NCI-H187 (cell line): Measurements from ENCODE around the gene ATRAID.
A peak's percentile ranks its signal among the peaks of the same experiment; 100 is the strongest.
"Not testable (repeated sequence)": the region's sequence is repeated elsewhere in the genome, so short reads cannot be mapped to it uniquely, and the experiment has no call there.

ENCODE experiments used
- DNase-seq, 2 experiments: peaks; one replicate each; lab custom pipeline; 2025; lab: John Stamatoyannopoulos, UW

ATRAID gene, protein sequence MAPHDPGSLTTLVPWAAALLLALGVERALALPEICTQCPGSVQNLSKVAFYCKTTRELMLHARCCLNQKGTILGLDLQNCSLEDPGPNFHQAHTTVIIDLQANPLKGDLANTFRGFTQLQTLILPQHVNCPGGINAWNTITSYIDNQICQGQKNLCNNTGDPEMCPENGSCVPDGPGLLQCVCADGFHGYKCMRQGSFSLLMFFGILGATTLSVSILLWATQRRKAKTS

GRCh38 chr2:27211943-27212625 is at the start of gene ATRAID, which contains the start of gene SLC5A6:
Gene ATRAID (plus strand): TSS chr2:27212041. CDS start chr2:27212369, 328 bp downstream.
Gene SLC5A6 (minus strand): TSS chr2:27212268. CDS start chr2:27207650, 4,618 bp downstream.
- DNase-seq, result peak; percentile 89 to 98

DNA sequence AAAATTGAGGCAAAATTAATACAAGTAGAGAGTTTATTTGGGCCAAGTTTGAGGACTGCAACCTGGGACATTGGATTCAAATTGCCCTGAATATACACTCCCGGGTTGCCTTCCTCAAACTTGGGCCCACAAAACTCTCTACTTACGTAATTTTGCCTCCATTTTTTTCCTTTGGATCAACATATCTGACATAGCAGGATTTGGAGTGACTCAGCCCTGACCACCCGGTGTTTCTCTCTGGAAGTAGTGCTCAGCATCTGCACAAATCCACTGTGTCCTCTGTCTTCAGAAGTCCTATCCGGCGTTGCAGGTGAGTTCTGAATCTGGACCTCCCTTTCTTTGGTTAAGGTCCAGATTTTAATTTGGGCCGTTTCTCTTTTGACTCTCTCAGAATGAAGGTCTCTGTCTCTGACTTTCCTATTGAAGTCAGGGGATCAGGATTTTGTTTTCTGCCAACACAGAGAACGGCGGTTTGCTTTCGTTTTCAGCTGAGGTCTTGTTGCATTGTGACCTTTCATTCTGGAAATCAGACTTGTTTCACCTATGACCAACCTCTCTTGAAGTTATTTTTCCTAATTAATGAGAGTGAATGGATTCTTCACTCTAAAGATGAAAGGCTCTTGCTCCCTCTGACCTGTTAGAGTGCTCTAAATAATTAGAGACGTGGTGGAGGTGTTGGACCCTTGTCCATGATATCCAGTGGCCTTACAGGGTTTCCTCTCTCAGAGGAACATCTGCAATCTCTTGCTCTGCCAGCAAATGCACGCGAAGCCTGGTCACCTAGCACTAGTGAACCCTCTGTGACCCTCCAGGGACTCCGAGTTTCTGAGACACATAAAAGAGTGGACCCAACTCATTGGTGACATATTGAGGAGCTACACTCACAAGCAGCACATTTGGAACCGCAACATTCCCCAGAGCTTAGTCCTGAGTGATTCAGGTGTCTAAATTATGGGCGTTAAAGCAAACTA is 49.4 kb upstream of the ATRAID start:
- DNase-seq, result no peak

DNA sequence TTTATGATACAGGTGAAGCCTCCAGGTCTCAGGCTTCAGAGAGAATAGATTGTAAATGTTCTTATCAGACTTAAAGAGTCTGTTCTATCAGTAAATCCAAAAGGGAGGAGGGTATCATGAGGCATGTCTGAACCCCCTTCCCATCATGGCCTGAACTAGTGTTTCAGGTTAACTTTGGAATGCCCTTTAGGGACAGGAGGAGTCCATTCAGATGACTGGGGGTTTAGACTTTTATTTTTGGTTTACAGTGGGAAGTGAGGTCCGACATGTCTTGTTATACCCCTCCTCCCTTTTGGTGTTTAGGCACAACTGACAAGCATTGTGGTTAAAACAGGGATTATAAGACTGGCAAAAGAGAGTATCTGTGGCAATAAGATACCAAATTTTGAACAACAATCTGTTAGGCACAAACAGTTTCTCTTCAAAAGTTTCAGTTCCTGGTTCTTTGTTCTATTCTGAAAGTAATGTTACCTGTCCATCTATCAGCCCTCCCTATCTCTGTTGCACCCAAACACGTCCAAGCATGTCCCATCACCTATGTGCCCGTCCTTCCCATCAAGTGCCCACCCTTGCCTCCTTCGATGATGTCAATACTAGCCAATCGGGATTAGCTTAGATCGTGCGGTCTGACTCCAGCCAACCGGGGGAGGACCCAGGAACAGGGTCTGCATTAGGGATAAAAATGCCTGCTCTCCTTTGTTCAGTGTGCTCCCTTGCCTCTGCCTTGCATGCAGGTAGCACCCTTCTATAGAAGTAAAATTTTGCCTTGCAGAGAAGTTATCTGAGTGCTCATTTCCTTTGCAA is 46.7 kb upstream of the ATRAID start:
- no peak for DNase-seq

DNA sequence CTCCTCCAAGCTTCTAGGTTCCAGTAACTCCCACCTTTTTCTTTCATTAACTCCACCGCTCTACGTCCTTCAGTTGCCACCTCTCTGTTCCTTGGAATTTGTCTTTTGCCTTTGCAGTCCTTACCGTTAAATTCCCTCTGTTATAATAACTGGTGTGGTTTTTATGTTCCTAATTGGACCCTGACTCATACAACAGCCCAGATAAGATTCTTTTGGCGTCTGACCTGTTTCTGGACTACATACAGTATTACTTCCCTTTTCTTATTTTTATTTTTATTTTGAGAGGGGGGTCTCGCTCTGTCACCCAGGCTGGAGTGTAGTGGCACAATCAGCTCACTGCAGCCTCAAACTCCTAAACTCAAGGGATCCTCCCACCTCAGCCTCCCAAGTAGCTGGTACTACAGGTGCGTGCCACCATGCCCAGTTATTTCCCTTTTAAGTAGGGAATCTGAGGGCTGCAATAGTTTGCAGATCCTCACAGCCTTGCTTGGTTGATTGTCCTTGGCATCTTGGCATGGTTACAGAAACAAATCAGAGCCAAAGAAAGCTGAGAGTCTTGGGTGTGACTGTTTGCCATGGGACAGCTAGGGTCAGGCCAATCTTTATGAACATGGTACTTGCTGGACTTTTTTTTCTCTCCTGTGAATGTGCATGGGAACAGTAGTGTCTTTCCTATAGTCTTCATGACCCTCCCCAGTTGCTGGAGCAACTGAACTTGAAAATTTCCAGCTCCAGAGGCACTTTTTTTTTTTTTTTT is 41.1 kb upstream of the ATRAID start:
- DNase-seq, result no peak

- DNase-seq, result no peak
Observed at GRCh38 chr2:27171351-27171848, 40.4 kb upstream of the ATRAID start.

DNA sequence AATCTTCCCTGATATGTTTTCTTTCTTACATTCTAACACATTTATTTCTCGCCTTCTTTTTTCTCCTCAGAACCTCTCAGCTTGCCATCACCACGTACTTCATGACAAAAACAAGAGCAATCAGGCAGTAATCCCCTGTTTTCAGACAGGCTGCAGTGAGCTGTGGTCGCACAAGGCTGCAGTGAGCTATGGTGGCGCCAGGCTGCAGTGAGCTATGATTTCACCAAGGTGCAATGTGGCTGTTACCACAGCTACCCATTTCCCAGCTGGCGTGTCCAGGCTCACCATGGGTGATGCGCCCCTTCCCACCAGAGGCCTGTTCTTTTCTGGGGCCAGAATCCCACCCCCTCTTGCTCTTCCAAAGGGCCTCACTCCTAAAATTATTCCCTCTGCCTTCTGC is 37.2 kb upstream of the ATRAID start:
- no peak for DNase-seq

DNA sequence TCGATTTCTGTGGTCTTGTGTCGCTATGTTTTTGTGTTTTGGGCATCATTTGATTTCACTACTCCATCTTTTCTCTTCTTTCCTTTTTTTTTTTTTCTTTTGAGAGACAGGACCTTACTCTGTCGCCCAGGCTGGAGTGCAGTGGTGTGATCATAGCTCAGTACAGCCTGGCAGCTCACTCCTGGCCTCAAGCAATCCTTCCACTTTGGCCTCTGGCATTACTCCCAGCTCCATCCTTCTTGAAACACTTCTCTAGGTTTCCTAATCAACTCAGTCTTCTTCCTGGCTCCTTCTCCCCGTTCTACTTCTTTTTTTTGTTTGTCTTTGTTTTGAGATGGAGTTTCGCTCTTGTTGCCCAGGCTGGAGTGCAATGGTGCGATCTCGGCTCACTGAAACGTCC is 36.5 kb upstream of the ATRAID start:
- no peak for DNase-seq

DNA sequence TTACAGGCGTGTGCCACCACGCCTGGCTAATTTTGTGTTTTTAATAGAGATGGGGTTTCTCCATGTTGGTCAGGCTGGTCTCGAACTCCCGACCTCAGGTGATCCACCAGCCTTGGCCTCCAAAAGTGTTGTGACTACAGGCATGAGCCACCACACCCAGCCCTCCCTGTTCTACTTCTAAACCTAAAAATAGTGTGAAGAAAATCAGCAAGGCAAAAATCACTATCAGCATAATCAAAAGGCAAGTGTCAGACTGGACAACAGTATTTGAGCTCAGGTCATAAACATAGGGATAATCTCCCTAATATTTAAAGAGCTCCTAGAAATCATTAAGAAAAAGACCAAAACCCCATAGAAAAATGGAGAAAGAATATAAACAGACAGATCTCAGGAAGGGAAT is 36.1 kb upstream of the ATRAID start:
- DNase-seq, result not testable (repeated sequence)

GRCh38 chr2:27177441-27178351 is 34.1 kb upstream of the ATRAID start:
- no peak for DNase-seq

DNA sequence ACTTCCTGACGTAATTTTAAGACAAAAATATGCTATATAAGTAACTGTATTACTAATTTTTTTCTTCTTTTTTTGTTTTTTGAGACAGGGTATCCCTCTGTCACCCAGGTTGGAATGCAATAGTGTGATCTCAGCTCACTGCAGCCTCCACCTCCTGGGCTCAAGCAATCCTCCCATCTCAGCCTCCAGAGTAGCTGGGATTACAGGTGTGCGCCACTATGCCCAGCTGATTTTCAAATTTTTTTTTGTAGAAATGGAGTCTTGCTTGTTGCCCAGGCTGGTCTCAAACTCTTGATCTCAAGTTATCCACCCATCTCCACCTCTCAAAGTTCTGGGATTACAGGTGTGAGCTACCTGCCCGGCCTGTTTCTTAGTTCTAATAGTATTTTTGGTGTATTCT is 33.4 kb upstream of the ATRAID start:
- no peak for DNase-seq

DNA sequence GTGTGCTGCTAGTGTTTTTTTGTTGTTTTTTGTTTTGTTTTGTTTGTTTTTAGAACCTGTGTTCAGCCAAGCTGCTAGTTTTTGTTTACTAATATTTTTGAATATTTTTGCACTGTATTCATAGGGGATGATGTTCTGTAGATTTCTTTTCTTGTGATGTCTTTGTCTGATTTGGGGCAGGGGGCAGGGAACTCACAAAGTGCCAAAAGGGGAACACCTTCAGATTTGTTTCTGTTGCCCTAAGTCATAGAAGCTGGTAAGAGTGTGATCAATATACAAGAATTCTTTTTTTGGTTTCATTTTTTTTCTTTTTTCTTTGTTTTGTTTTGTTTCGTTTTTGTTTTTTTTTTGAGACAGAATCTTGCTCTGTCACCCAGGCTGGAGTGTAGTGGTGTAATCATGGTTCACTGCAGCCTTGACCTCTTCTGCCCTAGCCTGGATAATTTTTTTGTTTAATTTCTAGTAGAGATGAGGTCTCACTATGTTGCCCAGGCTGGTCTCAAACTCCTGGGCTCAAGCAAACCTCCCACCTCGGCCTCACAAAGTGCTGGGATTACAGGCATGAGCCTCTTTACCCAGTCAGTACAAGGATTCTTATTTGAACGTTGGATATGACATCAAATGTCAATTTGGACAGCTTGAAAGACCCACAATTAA is 32.4 kb upstream of the ATRAID start:
- no peak for DNase-seq

GRCh38 chr2:27182346-27182745 is 29.5 kb upstream of the ATRAID start:
- no peak for DNase-seq

GRCh38 chr2:27184115-27184514 is 27.7 kb upstream of the ATRAID start:
- no peak for DNase-seq

DNA sequence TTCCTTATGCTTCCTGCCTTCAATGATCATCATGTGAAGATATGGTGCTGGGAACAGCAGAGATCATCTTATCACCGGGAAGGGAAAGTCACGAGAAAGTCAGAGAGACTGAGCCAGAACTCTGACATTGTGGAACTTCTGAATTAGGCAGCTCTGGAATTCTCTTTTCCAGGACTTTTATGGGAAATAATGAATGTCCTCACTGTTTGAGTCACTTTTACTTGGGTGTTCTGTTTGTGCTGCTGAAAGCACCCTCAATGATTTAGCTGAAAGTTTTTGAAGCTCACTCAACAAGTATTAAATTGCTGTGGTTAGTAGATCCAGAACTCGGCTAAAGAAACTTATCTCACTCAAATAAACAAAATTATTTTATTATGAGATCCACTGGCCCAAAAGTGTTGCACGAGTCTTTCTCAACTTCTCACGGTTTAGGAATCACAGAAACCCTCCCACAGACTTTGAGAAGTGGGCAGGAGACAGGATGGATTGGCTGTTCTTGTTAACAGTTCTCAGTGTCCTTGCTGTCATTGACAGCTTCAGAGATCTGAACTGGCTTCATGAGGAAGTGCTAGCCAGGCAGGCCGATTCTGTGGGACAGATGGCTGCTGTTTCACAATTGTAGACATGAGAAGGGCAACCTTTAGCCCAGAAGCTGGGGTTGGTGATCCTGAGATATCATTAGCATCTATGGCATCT is 26.4 kb upstream of the ATRAID start:
- no peak for DNase-seq

DNA sequence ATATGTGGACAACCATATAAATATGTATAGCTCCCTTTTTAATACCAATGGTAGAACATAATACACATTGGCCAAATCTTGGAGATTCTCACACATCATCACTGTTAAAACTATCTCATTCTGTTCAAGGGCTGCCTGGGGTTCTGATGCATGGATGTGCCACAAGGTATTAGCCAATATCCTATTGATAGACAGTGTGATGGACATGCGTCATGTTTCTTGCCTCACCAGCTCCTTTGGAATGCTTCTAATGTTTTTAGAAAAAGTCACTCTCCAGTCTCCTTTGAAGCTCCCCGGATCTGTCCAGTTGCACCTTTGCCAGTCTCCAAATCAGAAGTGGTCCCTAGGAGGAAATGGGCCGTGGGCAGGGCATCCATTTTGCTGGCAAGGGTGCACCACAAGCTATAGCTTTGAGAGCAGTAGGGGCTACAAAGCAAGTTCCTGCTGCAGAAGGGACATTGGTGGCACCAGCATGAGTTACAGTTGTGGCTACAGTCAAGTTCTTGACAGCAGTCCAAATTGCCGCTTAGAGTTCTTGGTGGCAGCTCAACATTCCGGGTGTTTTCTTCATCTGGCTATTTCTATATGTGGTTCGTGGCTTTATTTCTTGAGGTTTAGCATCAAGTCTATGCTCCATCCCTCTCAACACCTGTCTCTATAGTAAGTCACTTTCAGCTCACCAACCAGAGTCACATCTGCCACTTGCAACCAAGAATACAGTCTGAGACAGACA is 25.1 kb upstream of the ATRAID start:
- DNase-seq, result no peak

GRCh38 chr2:27189989-27190388 is 21.9 kb upstream of the ATRAID start:
- DNase-seq, result no peak

DNA sequence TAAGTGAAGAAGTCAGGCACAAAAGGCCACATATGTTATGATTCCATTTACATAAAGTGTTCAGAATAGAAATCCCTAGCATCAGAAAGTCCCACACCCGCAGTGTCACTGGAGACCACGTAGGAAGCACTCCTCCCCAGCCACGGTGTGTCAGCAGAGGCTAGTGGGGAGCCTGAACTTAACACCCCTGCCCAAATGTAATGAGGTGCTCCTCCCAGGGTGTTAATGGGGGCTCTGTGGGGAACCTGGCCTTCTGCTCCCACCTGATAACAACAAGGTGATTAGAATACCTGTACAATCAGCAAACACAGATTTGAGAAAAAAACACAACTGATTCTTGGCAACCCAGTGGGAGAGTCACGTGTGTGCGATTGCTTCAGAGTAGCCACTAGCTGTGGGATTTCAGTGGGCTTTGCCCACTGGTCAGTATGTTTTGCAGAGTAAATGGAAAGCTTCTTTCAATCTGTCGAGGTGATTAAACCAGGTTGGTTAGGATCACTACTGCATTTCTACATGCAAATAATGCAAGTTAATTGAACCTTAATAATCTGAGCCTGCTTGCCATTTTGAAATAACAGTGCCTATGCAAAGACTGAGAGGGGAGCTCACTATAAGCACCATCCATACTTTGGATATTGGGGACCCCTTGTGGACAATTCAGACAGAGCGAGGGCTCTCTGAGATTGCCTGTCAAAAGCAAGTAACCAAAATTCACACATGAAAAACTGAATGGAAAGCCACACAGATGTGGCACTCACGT is 20.6 kb upstream of the ATRAID start:
- no peak for DNase-seq
